ENCODE results near the gene PCDHGC4. TPM values are rescaled to one million over a fixed set of nuclear protein-coding genes. Genes with fewer than 3 reads are reported as not detected.

The PCDHGC4 gene
- 0.22 and 0.39 TPM in 2 replicates for total RNA-seq (2014; rRNA removed; shearing (Covaris generic))

DNA sequence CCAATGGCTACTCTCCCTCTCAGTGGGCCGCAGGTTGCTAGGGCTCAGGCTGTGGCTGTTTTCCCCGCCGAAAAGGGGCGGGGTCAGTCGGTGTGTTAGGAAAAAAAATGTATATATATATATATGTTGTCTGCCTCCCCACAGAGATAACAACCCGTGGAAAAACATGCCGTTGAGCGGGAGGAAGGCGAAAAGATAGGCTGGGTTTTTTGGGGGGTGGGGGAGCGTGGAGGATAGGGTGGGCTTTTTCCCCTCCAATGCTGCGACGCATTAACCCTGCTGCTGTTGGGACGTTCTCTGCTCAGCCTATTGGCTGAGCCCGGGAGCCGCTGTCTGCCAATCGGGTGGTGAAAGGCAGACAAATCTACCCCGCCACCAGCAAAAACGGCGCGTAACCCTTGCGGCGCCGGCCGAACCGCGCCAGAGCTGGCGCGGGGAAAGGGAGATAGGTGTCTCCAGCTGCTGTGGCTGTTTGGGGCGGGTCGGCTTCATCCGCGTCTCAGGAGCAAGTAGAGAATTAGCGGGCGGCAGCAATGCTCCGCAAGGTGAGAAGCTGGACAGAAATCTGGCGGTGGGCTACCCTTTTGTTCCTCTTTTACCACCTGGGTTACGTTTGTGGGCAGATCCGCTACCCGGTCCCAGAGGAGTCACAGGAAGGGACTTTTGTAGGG, at the start of gene PCDHGC4:
Gene PCDHGC4 (plus strand): TSS at position 390 of the 671 bp plus-strand sequence. CDS start 144 bp downstream, at position 534.
- no peak within 1 kb of the TSS for H3K4me3 ChIP-seq
- H3K27ac ChIP-seq, result no peak within 1 kb of the TSS
- H3K36me3 ChIP-seq, result peaks cover 19% of the 10 kb centered on the region
- H3K9me3 ChIP-seq (replicated peaks), result 0 out of 2 replicates have a peak, but pooled peaks cover 3% of the 10 kb centered on the region
- peak in 1 of 2 experiments; percentile 44 for DNase-seq (ENCODE audit: low read depth in 1 of 2, low spot score in 2 of 2)
- peaks cover 4% of the 10 kb centered on the region for H3K4me1 ChIP-seq (replicated peaks)
- H3K27me3 ChIP-seq (replicated peaks), result no peaks in the 10 kb centered on the region

- Histone ChIP-seq H3K9me3 (replicated peaks) (peaks cover 9% of the 10 kb centered on the region), H3K27ac (no peak overlapping the region), H3K4me3 (no peak overlapping the region), H3K27me3 (replicated peaks) (no peaks in the 10 kb centered on the region), H3K36me3 (no peaks in the 10 kb centered on the region), H3K4me1 (replicated peaks) (no peaks in the 10 kb centered on the region)
- no peak for DNase-seq (ENCODE audit: low read depth in 1 of 2, low spot score in 2 of 2)
These were observed 47.6 kb upstream of the PCDHGC4 start for GRCh38 chr5:141437221-141437620.

- no peaks in the 10 kb centered on the region for H3K4me1 ChIP-seq (replicated peaks)
- H3K27ac ChIP-seq, result no peak overlapping the region
- H3K36me3 ChIP-seq, result no peaks in the 10 kb centered on the region
- H3K27me3 ChIP-seq (replicated peaks), result no peaks in the 10 kb centered on the region
- DNase-seq (ENCODE audit: low read depth in 1 of 2, low spot score in 2 of 2), result no peak
- no peak overlapping the region for H3K4me3 ChIP-seq
- peaks cover 9% of the 10 kb centered on the region; the same call in 1 of the 2 replicates for H3K9me3 ChIP-seq (replicated peaks)
These were observed 45.3 kb upstream of the PCDHGC4 start for GRCh38 chr5:141439411-141440141.

GRCh38 chr5:141440341-141440740, 44.5 kb upstream of the PCDHGC4 start:
- Histone ChIP-seq H3K36me3 (no peaks in the 10 kb centered on the region), H3K4me1 (replicated peaks) (no peaks in the 10 kb centered on the region), H3K9me3 (replicated peaks) (peaks cover 9% of the 10 kb centered on the region; the same call in 1 of the 2 replicates), H3K4me3 (no peak overlapping the region), H3K27me3 (replicated peaks) (no peaks in the 10 kb centered on the region), H3K27ac (no peak overlapping the region)
- DNase-seq (ENCODE audit: low read depth in 1 of 2, low spot score in 2 of 2), result no peak

DNA sequence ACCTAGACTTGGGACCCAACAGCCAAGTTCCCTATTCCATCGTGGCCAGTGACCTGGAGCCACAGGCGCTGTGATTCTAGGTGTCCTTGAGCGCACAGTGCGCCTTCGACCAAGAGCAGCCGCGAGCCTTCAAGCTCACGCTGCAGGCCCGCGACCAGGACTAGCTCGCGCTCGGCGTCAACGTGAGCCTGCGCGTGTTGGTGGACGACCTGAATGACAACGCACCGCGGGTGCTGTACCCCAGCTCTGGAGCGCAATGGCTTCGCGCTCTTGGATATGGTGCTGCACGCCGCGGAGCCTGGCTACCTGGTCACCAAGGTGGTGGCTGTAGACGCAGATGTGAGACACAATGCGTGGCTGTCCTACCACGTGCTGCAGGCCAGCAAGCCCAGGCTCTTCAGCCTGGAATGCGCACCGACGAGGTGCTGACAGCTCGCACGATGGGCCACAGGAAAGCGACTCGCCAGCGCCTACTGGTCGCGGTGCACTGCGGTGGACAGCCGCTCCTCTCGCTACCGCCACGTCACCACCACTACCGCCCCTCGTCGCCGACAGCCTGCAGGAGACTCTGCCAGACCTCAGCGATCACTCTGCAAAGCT, 43.2 kb upstream of the PCDHGC4 start:
- Histone ChIP-seq H3K4me3 (no peak overlapping the region), H3K9me3 (replicated peaks) (peaks cover 9% of the 10 kb centered on the region; the same call in 1 of the 2 replicates), H3K36me3 (no peaks in the 10 kb centered on the region), H3K27me3 (replicated peaks) (no peaks in the 10 kb centered on the region), H3K4me1 (replicated peaks) (no peaks in the 10 kb centered on the region), H3K27ac (no peak overlapping the region)
- no peak for DNase-seq (ENCODE audit: low read depth in 1 of 2, low spot score in 2 of 2)

DNA sequence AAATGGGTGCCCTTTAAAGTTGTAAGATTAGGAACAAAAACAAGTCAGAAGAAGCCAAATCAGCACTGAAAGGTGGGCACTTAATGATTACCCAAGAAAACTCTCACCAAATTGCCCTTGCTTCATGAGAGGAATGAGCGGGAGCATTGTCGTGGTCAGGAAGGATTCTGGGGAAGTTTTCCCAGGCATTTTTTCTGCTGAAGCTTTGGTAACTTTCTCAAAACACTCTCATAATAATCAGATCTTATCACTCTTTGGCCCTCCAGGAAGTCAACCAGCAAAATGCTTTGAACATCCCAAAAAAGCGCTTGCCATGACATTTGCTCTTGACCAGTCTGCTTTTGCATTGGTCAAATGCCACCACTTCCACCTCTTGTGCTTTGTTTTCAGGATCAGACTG, 19.5 kb upstream of the PCDHGC4 start:
- Histone ChIP-seq H3K36me3 (no peaks in the 10 kb centered on the region), H3K27ac (no peak overlapping the region), H3K9me3 (replicated peaks) (no peaks in the 10 kb centered on the region), H3K27me3 (replicated peaks) (no peaks in the 10 kb centered on the region), H3K4me3 (no peak overlapping the region), H3K4me1 (replicated peaks) (no peaks in the 10 kb centered on the region)
- DNase-seq (ENCODE audit: low read depth in 1 of 2, low spot score in 2 of 2), result no peak

DNA sequence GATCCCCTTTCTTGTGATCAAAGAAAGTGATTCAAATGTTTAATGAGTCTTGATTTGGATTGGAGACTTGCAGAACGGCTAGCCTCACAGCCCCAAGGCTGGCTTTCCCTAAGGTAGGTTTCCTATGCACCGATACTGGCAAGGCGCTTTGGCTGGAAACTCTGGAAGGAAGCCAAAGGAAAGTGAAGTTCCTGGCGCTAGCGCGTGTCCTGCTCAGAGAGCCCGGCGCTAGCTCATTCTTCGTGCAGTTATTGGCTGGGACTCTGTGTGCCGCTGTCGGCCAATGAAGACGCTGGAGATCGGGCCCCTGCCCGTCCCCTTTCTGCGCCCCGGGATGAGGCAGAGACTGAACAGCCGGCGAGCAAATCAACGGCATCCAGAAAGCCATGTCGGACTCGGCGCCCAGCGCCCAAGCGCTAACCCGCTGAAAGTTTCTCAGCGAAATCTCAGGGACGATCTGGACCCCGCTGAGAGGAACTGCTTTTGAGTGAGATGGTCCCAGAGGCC, 9.2 kb upstream of the PCDHGC4 start, which contains the start of gene PCDHGC3:
Gene PCDHGC3 (plus strand): TSS at position 342 of the 507 bp plus-strand sequence. CDS start 151 bp downstream, at position 493.
- H3K36me3 ChIP-seq, result peaks cover 12% of the 10 kb centered on the region
- DNase-seq (ENCODE audit: low read depth in 1 of 2, low spot score in 2 of 2), result peak; percentile 91 to 96
- H3K4me1 ChIP-seq (replicated peaks), result peaks cover 21% of the 10 kb centered on the region
- H3K4me3 ChIP-seq, result peak within 1 kb of the TSS; percentile 53
- no peaks in the 10 kb centered on the region for H3K9me3 ChIP-seq (replicated peaks)
- peak within 1 kb of the TSS; percentile 25 for H3K27ac ChIP-seq
- H3K27me3 ChIP-seq (replicated peaks), result no peaks in the 10 kb centered on the region

DNA sequence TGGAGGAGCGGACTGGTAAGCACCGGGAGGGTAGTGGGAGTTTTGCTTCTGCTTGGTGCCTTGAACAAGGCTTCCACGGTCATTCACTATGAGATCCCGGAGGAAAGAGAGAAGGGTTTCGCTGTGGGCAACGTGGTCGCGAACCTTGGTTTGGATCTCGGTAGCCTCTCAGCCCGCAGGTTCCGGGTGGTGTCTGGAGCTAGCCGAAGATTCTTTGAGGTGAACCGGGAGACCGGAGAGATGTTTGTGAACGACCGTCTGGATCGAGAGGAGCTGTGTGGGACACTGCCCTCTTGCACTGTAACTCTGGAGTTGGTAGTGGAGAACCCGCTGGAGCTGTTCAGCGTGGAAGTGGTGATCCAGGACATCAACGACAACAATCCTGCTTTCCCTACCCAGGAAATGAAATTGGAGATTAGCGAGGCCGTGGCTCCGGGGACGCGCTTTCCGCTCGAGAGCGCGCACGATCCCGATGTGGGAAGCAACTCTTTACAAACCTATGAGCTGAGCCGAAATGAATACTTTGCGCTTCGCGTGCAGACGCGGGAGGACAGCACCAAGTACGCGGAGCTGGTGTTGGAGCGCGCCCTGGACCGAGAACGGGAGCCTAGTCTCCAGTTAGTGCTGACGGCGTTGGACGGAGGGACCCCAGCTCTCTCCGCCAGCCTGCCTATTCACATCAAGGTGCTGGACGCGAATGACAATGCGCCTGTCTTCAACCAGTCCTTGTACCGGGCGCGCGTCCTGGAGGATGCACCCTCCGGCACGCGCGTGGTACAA, 8.5 kb upstream of the PCDHGC4 start:
- peak; percentile 66 to 76 for DNase-seq (ENCODE audit: low read depth in 1 of 2, low spot score in 2 of 2)

GRCh38 chr5:141477044-141477575, 7.7 kb upstream of the PCDHGC4 start:
- Histone ChIP-seq H3K36me3 (peaks cover 12% of the 10 kb centered on the region), H3K4me3 (peak overlapping the region; percentile 53), H3K9me3 (replicated peaks) (no peaks in the 10 kb centered on the region), H3K27me3 (replicated peaks) (no peaks in the 10 kb centered on the region), H3K27ac (no peak overlapping the region), H3K4me1 (replicated peaks) (peaks cover 21% of the 10 kb centered on the region)
- DNase-seq (ENCODE audit: low read depth in 1 of 2, low spot score in 2 of 2), result no peak

More for the DNA sequence above, 8.5 kb upstream of the PCDHGC4 start:
- no peaks in the 10 kb centered on the region for H3K9me3 ChIP-seq (replicated peaks)
- peak overlapping the region; percentile 53 for H3K4me3 ChIP-seq
- H3K4me1 ChIP-seq (replicated peaks), result peaks cover 21% of the 10 kb centered on the region
- H3K27me3 ChIP-seq (replicated peaks), result no peaks in the 10 kb centered on the region
- H3K36me3 ChIP-seq, result peaks cover 12% of the 10 kb centered on the region
- peak overlapping the region; percentile 25 for H3K27ac ChIP-seq

- Histone ChIP-seq H3K36me3 (peaks cover 12% of the 10 kb centered on the region), H3K27ac (no peak overlapping the region), H3K27me3 (replicated peaks) (no peaks in the 10 kb centered on the region), H3K4me3 (no peak overlapping the region), H3K9me3 (replicated peaks) (no peaks in the 10 kb centered on the region), H3K4me1 (replicated peaks) (peaks cover 21% of the 10 kb centered on the region)
- DNase-seq (ENCODE audit: low read depth in 1 of 2, low spot score in 2 of 2), result no peak
These were observed 7.0 kb upstream of the PCDHGC4 start for GRCh38 chr5:141477815-141478214.

DNA sequence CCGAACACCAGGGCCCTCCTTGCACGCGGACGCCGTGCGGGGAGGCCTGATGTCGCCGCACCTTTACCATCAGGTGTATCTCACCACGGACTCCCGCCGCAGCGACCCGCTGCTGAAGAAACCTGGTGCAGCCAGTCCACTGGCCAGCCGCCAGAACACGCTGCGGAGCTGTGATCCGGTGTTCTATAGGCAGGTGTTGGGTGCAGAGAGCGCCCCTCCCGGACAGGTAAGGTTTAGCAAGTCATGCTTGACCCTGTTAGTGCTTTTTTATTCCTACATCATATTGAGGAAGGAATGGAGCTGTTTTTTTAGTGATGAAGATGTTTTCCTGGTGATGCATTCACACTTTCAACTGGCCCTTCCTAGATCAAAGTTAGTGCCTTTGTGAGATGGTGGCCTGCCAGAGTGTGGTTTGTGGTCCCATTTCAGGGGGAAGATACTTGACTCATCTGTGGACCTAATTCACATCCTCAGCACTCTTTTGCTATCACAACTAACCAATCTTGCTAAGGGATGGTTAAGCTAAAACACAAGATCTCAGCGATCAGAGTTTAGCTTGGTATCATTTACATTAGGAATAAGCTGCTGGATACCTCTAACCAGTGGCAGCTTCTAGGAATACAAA, 6.4 kb upstream of the PCDHGC4 start:
- Histone ChIP-seq H3K27ac (no peak overlapping the region), H3K4me3 (no peak overlapping the region), H3K9me3 (replicated peaks) (no peaks in the 10 kb centered on the region), H3K36me3 (peaks cover 12% of the 10 kb centered on the region), H3K27me3 (replicated peaks) (no peaks in the 10 kb centered on the region), H3K4me1 (replicated peaks) (peaks cover 21% of the 10 kb centered on the region)
- DNase-seq (ENCODE audit: low read depth in 1 of 2, low spot score in 2 of 2), result no peak

GRCh38 chr5:141479776-141480175, 5.1 kb upstream of the PCDHGC4 start:
- Histone ChIP-seq H3K4me3 (no peak overlapping the region), H3K27me3 (replicated peaks) (no peaks in the 10 kb centered on the region), H3K4me1 (replicated peaks) (peaks cover 21% of the 10 kb centered on the region), H3K36me3 (peaks cover 12% of the 10 kb centered on the region), H3K27ac (no peak overlapping the region), H3K9me3 (replicated peaks) (no peaks in the 10 kb centered on the region)
- DNase-seq (ENCODE audit: low read depth in 1 of 2, low spot score in 2 of 2), result no peak

Measured in SJSA1 (cell line).